Duodenal mucosa (tissue), 2 donors: ENCODE results near the gene EVL.
"Not testable (repeated sequence)": the region's sequence is repeated elsewhere in the genome, so short reads cannot be mapped to it uniquely, and the experiment has no call there.

Experiments used
- H3K27ac ChIP-seq: one replicate; pipeline ENCODE4 v1.7.0; 2013; ENCODE audit warnings: low read depth, low read length
- H3K27me3 ChIP-seq, 2 donors: one replicate each; pipeline ENCODE4 v1.7.0; 2013; ENCODE audit warnings: low read length in 2 of 2, control low read depth in 1 of 2; ENCODE audit not compliant: insufficient read depth in 2 of 2, control insufficient read depth in 1 of 2
- H3K36me3 ChIP-seq, 2 donors: one replicate each; pipeline ENCODE4 v1.7.0; 2013; ENCODE audit warnings: low read length in 2 of 2, control low read depth in 1 of 2; ENCODE audit not compliant: insufficient read depth in 2 of 2, control insufficient read depth in 1 of 2
- H3K4me1 ChIP-seq, 2 donors: one replicate each; pipeline ENCODE4 v1.7.0; 2013; ENCODE audit warnings: low read length in 2 of 2, control low read depth in 1 of 2; ENCODE audit not compliant: insufficient read depth in 2 of 2, control insufficient read depth in 1 of 2
- H3K4me3 ChIP-seq, 2 donors: one replicate each; pipeline ENCODE4 v1.7.0; 2013; ENCODE audit warnings: low read length in 2 of 2, low read depth in 1 of 2
- H3K9ac ChIP-seq, 2 donors: one replicate each; pipeline ENCODE4 v1.7.0; 2013; ENCODE audit warnings: low read length in 2 of 2, low read depth in 1 of 2
- H3K9me3 ChIP-seq, 2 donors: one replicate each; pipeline ENCODE4 v1.7.0; 2013; ENCODE audit warnings: low read length in 2 of 2, control low read depth in 1 of 2; ENCODE audit not compliant: control insufficient read depth in 1 of 2

EVL gene

DNA sequence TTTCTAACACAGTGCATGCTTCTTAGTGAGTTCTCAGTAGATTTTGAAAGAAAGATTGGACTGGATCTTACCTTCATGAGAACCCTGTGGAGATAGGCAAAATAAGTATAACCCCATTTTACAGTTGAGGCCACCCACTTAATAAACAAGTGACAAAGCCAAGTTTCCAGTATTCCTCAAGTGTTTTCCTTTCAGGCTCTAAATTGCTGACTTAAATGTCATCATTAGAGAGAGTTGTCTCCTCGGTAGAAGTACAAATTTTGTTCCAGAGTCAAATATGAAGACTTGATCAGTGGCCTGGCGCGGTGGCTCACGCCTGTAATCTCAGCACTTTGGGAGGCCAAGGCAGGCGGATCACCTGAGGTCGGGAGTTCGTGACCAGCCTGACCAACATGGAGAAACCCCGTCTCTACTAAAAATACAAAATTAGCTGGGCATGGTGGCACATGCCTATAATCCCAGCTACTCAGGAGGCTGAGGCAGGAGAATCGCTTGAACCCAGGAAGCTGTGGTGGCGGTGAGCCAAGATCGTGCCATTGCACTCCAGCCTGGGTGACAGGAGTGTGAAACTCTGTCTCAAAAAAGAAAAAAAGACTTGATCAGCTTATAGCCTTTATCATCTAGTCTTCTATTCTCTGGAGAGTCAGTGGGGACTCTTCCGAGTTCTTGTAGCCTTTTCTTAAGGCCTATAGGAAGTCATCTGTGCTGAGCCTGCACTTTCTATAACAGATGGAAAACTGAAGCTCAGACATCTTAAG is 708 bp upstream of the EVL start:
- H3K36me3 ChIP-seq, H3K9me3 ChIP-seq, H3K27me3 ChIP-seq, H3K9ac ChIP-seq: not testable (repeated sequence)
- Histone ChIP-seq H3K4me3 (peak overlapping the region in 1 of 2 donors; percentile 27), H3K27ac (peak overlapping the region; percentile 45), H3K4me1 (peaks cover 13 to 21% of the 10 kb centered on the region in 2 donors)

DNA sequence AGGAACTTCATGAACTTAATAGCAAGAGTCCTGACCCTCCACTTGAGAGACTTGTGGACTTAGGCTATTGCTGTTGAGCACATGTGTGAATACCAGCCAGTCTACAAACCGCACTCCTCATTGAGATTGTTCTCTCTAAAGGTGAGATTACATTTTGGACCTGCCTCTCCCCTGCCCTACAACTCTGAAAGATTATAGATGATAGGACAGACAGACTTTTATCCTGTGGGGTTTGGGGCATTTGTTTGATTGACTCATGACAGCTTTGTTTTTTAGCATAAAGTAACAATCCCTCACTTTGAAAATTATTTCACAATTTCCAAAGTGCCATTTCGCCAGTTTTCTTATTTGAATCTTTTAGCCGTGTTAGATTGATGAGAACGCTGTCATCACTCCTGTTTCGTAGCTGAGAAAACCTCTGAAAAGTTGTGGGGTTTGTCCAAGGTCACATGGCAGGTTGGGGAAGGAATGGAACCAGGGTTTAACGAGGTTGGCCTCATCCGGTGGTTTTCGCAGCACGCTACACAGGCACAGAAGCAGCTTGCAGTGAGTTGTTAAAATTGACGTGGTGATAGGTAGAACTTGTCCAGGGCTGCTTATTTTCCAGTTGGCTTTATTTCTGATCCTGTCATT is 836 bp downstream of the EVL start:
- H3K9ac ChIP-seq, result peak overlapping the region in 1 of 2 donors; percentile 40
- H3K4me1 ChIP-seq, result peaks cover 13 to 19% of the 10 kb centered on the region in 2 donors
- no peaks in the 10 kb centered on the region for H3K36me3 ChIP-seq
- H3K27ac ChIP-seq, result peak overlapping the region; percentile 33
- no peaks in the 10 kb centered on the region for H3K27me3 ChIP-seq
- H3K4me3 ChIP-seq, result peak overlapping the region; percentile 53 to 64
- H3K9me3 ChIP-seq, result no peaks in the 10 kb centered on the region

DNA sequence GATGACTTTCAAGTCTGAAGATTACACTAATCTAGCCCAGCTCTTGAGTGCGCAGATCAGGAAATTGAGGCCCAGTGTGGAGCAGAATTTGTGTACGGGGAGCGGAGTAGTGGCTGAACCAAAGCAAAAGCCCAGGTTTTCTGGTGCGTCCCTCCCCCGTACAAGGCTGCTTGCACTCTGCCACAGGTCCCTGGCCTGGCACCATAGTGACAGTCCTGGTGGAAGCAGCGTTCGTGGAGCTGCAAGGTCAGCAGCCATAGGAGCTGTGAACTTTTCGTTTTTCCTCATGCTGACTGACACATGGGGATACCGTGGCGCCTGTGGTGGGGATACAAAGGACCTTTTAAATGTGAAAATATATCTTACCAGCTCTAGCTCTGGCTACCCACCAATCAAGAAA is 1.7 kb downstream of the EVL start:
- Histone ChIP-seq H3K27me3 (no peaks in the 10 kb centered on the region), H3K9ac (peak overlapping the region; percentile 12 to 40), H3K4me3 (peak overlapping the region; percentile 53 to 64), H3K27ac (peak overlapping the region; percentile 33), H3K4me1 (peaks cover 13 to 23% of the 10 kb centered on the region in 2 donors), H3K9me3 (no peaks in the 10 kb centered on the region), H3K36me3 (no peaks in the 10 kb centered on the region)

DNA sequence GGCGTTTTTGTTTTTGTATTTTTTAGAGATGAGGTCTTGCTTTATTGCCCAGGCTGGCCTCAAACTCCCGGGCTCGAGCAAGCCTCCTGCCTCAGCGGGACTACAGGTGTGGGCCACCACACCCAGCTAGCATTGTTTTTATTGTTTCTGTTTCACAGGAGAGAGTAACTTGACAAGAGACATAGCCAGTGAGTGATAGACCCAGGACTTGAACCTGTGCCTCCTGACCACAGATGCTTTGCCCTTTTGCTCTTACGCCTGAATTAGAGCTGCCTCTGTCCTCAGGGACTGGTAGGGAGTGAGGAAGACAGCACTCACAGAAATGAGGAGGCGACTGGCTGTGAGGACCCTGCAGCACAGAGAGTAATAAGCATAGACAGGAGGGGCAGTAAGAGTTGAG is 2.3 kb downstream of the EVL start:
- Histone ChIP-seq H3K36me3 (no peaks in the 10 kb centered on the region), H3K9ac (peak overlapping the region; percentile 35 to 40), H3K9me3 (no peaks in the 10 kb centered on the region), H3K27ac (peak overlapping the region; percentile 61), H3K4me1 (peaks cover 13 to 26% of the 10 kb centered on the region in 2 donors), H3K27me3 (no peaks in the 10 kb centered on the region), H3K4me3 (peak overlapping the region; percentile 53 to 64)

DNA sequence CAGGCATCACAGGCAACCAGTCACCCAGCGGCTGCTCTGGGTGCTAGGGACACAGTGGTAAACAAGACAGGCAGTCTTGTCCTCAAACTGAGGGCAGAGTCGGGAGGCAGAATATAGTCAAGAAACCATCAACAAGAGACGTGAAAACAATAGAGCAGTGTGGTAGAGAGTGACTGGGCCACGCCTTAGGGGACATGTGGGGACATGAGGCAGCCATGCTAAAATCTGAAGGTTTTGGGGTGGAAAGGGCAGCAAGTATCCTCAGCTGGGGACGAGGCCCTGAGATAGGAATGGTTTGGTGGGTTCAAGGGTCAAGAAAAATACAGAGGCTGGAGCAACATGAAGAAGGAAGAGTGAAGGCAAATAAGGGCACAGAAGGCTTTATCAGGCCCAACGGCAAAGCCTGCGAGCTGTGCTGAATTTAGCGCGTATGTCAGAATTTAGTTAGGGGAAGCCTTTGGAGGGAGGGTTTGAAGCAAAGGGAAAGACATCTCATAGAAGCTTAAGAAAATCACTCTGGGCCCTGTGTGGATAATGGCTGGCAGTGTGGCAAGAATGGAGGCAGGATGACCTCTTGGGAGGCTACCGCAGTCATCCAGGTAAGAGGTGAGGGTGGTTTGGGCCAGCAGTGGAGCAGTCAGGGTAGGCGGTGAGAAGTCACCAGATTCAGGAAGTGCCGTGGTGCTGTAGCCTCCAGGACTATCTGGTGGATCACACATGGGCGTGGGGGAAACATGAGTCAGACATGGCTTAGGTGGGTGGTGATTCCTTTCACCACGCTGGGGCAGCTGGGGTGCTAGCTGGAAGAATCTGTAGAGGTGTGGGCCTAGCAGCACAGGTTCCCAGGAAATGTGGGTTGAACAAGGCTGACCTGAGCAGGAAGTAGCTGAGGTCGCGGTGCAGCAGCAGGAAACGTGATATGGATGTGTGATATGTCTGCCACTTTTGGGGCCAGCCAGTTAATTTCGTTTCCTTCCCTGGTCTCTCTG is 3.0 kb downstream of the EVL start:
- Histone ChIP-seq H3K27ac (peak overlapping the region; percentile 61), H3K36me3 (no peaks in the 10 kb centered on the region), H3K27me3 (no peaks in the 10 kb centered on the region), H3K9me3 (no peaks in the 10 kb centered on the region), H3K4me3 (peak overlapping the region; percentile 53 to 64), H3K9ac (peak overlapping the region; percentile 35 to 40), H3K4me1 (peaks cover 13 to 34% of the 10 kb centered on the region in 2 donors)

DNA sequence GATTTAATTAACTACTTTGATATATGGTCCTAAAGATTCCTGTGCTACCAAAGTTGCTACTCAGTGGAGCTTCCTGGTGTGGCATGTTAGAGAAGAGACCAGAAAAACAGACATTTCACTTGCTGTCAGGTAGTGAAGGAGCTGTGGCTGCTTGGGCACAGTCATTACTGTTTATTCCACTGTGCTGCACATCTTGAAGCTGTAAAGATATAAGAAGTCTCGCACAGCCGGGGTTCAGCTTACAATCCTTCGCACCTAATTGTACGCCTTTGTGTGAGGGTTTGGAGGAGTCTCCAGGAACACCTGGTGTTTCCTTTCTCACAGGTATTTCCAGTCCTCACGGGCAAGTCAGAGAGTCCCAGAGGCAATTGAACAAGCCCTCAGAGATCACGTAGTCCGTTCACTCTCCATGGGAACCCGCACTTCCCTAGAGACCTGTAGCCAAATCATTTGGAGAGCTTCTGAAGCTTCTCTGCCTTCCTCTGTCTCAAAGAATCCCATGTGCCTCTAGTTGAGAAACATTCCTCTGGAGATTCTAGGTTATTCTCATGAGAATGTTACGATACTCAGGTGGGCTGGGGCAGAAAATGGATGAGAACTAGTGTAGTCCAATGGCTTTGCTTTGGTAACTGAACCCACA is 4.1 kb downstream of the EVL start:
- Histone ChIP-seq H3K4me3 (peak overlapping the region; percentile 1 to 64), H3K27me3 (no peaks in the 10 kb centered on the region), H3K36me3 (peaks cover 0 to 1% of the 10 kb centered on the region in 2 donors), H3K9ac (peak overlapping the region in 1 of 2 donors; percentile 35), H3K4me1 (peaks cover 13 to 31% of the 10 kb centered on the region in 2 donors), H3K27ac (no peak overlapping the region), H3K9me3 (no peaks in the 10 kb centered on the region)

GRCh38 chr14:100070310-100070709 is 5.1 kb downstream of the EVL start:
- Histone ChIP-seq H3K36me3 (peaks cover 0 to 5% of the 10 kb centered on the region in 2 donors), H3K4me3 (peak overlapping the region in 1 of 2 donors; percentile 30), H3K27ac (no peak overlapping the region)

DNA sequence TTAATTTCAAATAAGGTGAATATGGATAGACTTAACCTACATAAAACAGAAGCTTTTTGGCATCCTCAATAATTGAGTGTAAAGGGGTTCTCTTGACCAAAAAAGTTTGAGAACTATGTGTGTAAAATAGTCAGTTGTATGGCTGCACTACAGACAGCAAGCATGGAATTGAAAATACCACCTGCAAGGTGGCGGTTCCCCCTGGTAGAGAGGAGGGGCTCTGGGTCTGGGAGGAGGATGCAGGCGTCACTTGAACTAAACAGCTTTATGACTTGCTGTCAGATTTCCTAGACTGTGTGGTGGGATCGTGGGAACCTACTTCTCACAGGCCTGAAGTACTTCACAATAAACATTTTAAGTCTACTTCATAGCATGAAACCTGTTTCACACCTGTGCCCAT is 6.3 kb downstream of the EVL start:
- H3K36me3 ChIP-seq, result peaks cover 0 to 5% of the 10 kb centered on the region in 2 donors
- no peaks in the 10 kb centered on the region for H3K9me3 ChIP-seq
- no peak overlapping the region for H3K4me3 ChIP-seq
- H3K27me3 ChIP-seq, result no peaks in the 10 kb centered on the region
- H3K9ac ChIP-seq, result peak overlapping the region in 1 of 2 donors; percentile 21
- H3K27ac ChIP-seq, result no peak overlapping the region
- H3K4me1 ChIP-seq, result peaks cover 30 to 48% of the 10 kb centered on the region in 2 donors

More at GRCh38 chr14:100070310-100070709, 5.1 kb downstream of the EVL start:
- Histone ChIP-seq H3K9ac (no peak overlapping the region), H3K4me1 (peaks cover 19 to 37% of the 10 kb centered on the region in 2 donors), H3K27me3 (no peaks in the 10 kb centered on the region), H3K9me3 (no peaks in the 10 kb centered on the region)

GRCh38 chr14:100072783-100073346 is 7.6 kb downstream of the EVL start:
- Histone ChIP-seq H3K27ac (no peak overlapping the region), H3K27me3 (no peaks in the 10 kb centered on the region), H3K36me3 (peaks cover 0 to 5% of the 10 kb centered on the region in 2 donors), H3K9ac (peak overlapping the region in 1 of 2 donors; percentile 16), H3K9me3 (no peaks in the 10 kb centered on the region), H3K4me3 (peak overlapping the region in 1 of 2 donors; percentile 57), H3K4me1 (peaks cover 30 to 51% of the 10 kb centered on the region in 2 donors)
